ENCODE results near the gene FANCC. TPM values are rescaled to one million over a fixed set of nuclear protein-coding genes. Genes with fewer than 3 reads are reported as not detected.

The FANCC gene
- total RNA-seq, 2 donors from 2014 or later: 4.9 to 21.2 TPM

- H3K27me3 ChIP-seq (replicated peaks; ENCODE audit: insufficient read depth): no peaks in the 10 kb centered on the region
- peak; percentile 88 for DNase-seq (ENCODE audit: low spot score)
- peaks cover 7% of the 10 kb centered on the region for H3K4me1 ChIP-seq (replicated peaks)
- TF ChIP-seq POLR2AphosphoS5 (IDR thresholded peaks at IDR 0.05) (peak; percentile 94), POLR2A (IDR thresholded peaks at IDR 0.05) (peak; percentile 32), CTCF (IDR thresholded peaks at IDR 0.05) (no peak)
- intact Hi-C loops (cut with DNase I): no loop called here
- H3K9me3 ChIP-seq: no peaks in the 10 kb centered on the region
- H3K4me3 ChIP-seq: no peak overlapping the region
- WGBS: 32% methylated on average over 8 of the region's 8 CpGs
- no peaks in the 10 kb centered on the region for H3K36me3 ChIP-seq
- peak overlapping the region; percentile 73 to 77 for H3K27ac ChIP-seq
Observed at GRCh38 chr9:95102001-95102433, 215.5 kb downstream of the FANCC start.

- H3K27ac ChIP-seq: peak overlapping the region; percentile 73 to 77
- no peak for DNase-seq (ENCODE audit: low spot score)
- TF ChIP-seq POLR2A (IDR thresholded peaks at IDR 0.05) (no peak), CTCF (IDR thresholded peaks at IDR 0.05) (no peak), POLR2AphosphoS5 (IDR thresholded peaks at IDR 0.05) (no peak)
Observed at GRCh38 chr9:95101326-95101725, 216.2 kb downstream of the FANCC start.

GRCh38 chr9:95100071-95100627 lies 217.4 kb downstream of the FANCC start:
- Histone ChIP-seq H3K36me3 (no peaks in the 10 kb centered on the region), H3K27me3 (replicated peaks; ENCODE audit: insufficient read depth) (no peaks in the 10 kb centered on the region), H3K4me1 (replicated peaks) (peaks cover 7% of the 10 kb centered on the region), H3K9me3 (no peaks in the 10 kb centered on the region), H3K27ac (peak overlapping the region; percentile 73 to 77), H3K4me3 (no peak overlapping the region)
- WGBS: 72% methylated on average over 4 of the region's 4 CpGs
- intact Hi-C loops (cut with DNase I): no loop called here
- TF ChIP-seq POLR2AphosphoS5 (IDR thresholded peaks at IDR 0.05) (peak; percentile 61), CTCF (IDR thresholded peaks at IDR 0.05) (no peak)
- no peak for DNase-seq (ENCODE audit: low spot score)

More at GRCh38 chr9:95101326-95101725, 216.2 kb downstream of the FANCC start:
- Histone ChIP-seq H3K4me1 (replicated peaks) (peaks cover 7% of the 10 kb centered on the region), H3K4me3 (no peak overlapping the region), H3K27me3 (replicated peaks; ENCODE audit: insufficient read depth) (no peaks in the 10 kb centered on the region), H3K9me3 (no peaks in the 10 kb centered on the region), H3K36me3 (no peaks in the 10 kb centered on the region)
- intact Hi-C loops (cut with DNase I): no loop called here
- WGBS: 64% methylated on average over 11 of the region's 12 CpGs

GRCh38 chr9:95099321-95100070 lies 218.0 kb downstream of the FANCC start:
- TF ChIP-seq CTCF (IDR thresholded peaks at IDR 0.05) (no peak), POLR2AphosphoS5 (IDR thresholded peaks at IDR 0.05) (no peak), POLR2A (IDR thresholded peaks at IDR 0.05) (no peak)
- 83% methylated on average over 24 of the region's 24 CpGs for WGBS
- Histone ChIP-seq H3K27me3 (replicated peaks; ENCODE audit: insufficient read depth) (no peaks in the 10 kb centered on the region), H3K27ac (peak overlapping the region; percentile 44 to 73), H3K9me3 (no peaks in the 10 kb centered on the region), H3K36me3 (no peaks in the 10 kb centered on the region), H3K4me3 (no peak overlapping the region), H3K4me1 (replicated peaks) (peaks cover 11% of the 10 kb centered on the region)
- intact Hi-C loops (cut with DNase I): no loop called here
- no peak for DNase-seq (ENCODE audit: low spot score)
